Activated CD4-positive, alpha-beta T cell treated with anti-CD3 and anti-CD28 coated beads, Interleukin-10, Interleukin-2, amounts not matched to agents 100 ng/mL and 50 ng/mL, durations not matched to agents 16 hours and 8 hours (primary cell): Measurements from ENCODE around the gene PHRF1.
"Not testable (repeated sequence)": the region's sequence is repeated elsewhere in the genome, so short reads cannot be mapped to it uniquely, and the experiment has no call there.

ENCODE experiments used
- DNase-seq: peaks from one replicate; pipeline ENCODE4 v3.0.0-alpha.2; 2020

The PHRF1 gene

GRCh38 chr11:574031-574570, 2.2 kb upstream of the PHRF1 start:
- DNase-seq = not testable (repeated sequence)

- DNase-seq = no peak
Measured at GRCh38 chr11:574632-575312, 1.5 kb upstream of the PHRF1 start.

- no peak for DNase-seq
Measured at GRCh38 chr11:575313-575995, 816 bp upstream of the PHRF1 start.

GRCh38 chr11:576811-577610, 741 bp downstream of the PHRF1 start:
- DNase-seq = no peak

- DNase-seq = no peak
Measured at GRCh38 chr11:577611-577894, 1.3 kb downstream of the PHRF1 start.

GRCh38 chr11:578276-579035, 2.2 kb downstream of the PHRF1 start:
- no peak for DNase-seq

- no peak for DNase-seq
Measured at GRCh38 chr11:579830-580601, 3.7 kb downstream of the PHRF1 start.

- no peak for DNase-seq
Measured at GRCh38 chr11:581342-581741, 5.1 kb downstream of the PHRF1 start.

GRCh38 chr11:581752-582151, 5.5 kb downstream of the PHRF1 start:
- no peak for DNase-seq

GRCh38 chr11:584287-584686, 8.0 kb downstream of the PHRF1 start:
- DNase-seq = no peak

GRCh38 chr11:586376-587316, 10.4 kb downstream of the PHRF1 start:
- no peak for DNase-seq

GRCh38 chr11:587546-587945, 11.3 kb downstream of the PHRF1 start:
- no peak for DNase-seq

- DNase-seq = peak; percentile 82
Measured at GRCh38 chr11:587978-588380, 11.7 kb downstream of the PHRF1 start.

GRCh38 chr11:589798-590197, 13.5 kb downstream of the PHRF1 start:
- DNase-seq = no peak

- DNase-seq = no peak
Measured at GRCh38 chr11:590997-591396, 14.7 kb downstream of the PHRF1 start.

GRCh38 chr11:592501-592900, 16.2 kb downstream of the PHRF1 start:
- DNase-seq = no peak

- no peak for DNase-seq
Measured at GRCh38 chr11:592918-593317, 16.6 kb downstream of the PHRF1 start.

GRCh38 chr11:593347-593746, 17.1 kb downstream of the PHRF1 start:
- DNase-seq = no peak

- DNase-seq = no peak
Measured at GRCh38 chr11:595400-595799, 19.1 kb downstream of the PHRF1 start.

GRCh38 chr11:596374-596773, 20.1 kb downstream of the PHRF1 start:
- DNase-seq = peak; percentile 40

GRCh38 chr11:597166-597725, 21.0 kb downstream of the PHRF1 start:
- no peak for DNase-seq
